Urothelium cell line (cell line): Measurements from ENCODE around the gene PAGR1.

Source experiments
- DNase-seq: peaks from one replicate; pipeline ENCODE4 v3.0.0; 2011; ENCODE audit warnings: low spot score, mixed read lengths
- FAIRE-seq: peaks from 2 replicates; lab custom pipeline; 2011; peaks lifted over from hg19 to GRCh38; lab: Jason Lieb, UNC

PAGR1 gene

DNA sequence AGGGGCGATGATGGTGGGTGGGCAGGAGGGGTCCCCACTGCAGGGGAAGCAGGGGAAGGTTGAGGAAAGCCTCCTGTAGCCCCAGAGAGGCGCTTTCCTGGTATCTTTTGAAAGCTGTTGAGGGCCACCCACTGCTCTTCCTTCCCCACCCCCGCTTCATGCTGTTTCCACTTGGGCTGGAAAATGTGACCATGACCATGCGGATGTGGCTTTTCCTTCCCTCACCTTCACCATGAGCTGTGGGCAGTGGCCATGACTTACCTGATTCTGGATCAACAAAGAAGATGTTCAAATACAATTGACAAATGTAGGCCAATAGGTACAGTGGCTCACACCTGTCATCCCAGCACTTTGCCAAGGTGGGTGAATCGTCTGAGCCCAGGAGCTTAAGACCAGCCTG is 18.1 kb downstream of the PAGR1 start:
- FAIRE-seq (no peak), DNase-seq (no peak)

DNA sequence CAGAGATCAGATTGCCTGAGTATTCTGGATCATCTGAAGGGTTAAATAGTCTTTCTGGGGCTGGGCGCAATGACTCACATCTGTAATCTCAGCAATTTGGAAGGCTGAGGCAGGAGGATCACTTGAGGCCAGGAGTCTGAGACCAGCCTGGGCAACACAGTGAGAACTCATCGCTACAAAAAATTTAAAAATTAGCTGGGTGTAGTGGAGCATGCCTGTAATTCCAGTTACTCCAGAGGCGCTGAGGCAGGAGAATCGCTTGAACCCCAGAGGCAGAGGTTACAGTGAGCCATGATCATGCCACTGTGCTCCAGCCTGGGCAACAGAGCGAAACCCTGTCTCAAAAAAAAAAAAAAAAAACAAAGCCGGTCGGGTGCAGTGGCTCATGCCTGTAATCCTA is 20.0 kb downstream of the PAGR1 start:
- FAIRE-seq (no peak), DNase-seq (no peak)

DNA sequence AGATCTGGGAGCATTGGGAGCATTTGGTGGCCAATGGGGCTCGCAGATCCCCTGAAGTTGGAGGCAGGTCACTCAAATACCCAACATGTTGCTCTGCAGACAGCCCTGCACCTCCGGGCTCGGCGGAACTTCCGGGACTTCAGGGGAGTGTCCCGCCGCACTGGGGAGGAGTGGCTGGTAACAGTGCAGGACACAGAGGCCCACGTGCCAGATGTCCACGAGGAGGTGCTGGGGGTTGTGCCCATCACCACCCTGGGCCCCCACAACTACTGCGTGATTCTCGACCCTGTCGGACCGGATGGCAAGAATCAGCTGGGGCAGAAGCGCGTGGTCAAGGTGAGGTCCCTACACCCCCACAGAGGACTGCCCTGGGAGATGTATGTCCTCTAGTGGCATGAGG is 20.7 kb downstream of the PAGR1 start:
- no peak for FAIRE-seq
- DNase-seq = no peak

- FAIRE-seq (no peak), DNase-seq (no peak)
These were observed 21.9 kb downstream of the PAGR1 start for GRCh38 chr16:29837841-29838240.

DNA sequence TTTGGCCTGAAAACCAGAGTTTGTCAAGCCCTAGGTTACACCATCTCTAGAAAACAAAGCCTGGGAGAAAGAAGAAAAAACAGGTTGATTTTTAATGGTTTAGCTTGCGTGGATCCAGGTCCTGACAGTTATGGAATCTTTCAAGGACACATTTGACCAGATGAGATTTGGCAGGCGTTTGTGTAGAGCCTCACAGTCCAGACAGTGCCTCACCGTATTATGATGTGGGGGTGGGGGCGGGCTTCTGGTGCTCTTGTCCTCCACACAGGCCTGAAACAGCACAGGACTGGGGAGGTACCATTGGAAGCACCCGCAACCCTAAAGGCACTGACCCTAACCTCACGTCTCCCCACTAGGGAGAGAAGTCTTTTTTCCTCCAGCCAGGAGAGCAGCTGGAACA is 23.9 kb downstream of the PAGR1 start:
- no peak for FAIRE-seq

DNA sequence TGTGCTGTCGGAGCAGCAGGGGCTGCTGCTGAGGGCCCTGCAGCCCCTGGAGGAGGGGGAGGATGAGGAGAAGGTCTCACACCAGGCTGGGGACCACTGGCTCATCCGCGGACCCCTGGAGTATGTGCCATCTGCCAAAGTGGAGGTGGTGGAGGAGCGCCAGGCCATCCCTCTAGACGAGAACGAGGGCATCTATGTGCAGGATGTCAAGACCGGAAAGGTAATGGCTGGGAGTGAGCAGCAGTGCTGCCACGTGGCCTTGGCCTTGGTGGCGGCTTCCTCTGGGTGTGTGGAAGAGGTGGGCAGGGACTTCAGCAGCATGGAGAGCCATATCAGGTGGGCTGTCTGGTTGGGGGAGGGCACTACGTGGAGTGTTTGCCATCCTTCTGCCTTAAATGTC is 24.3 kb downstream of the PAGR1 start:
- DNase-seq = no peak
- no peak for FAIRE-seq

More for the DNA sequence above, 23.9 kb downstream of the PAGR1 start:
- no peak for DNase-seq

DNA sequence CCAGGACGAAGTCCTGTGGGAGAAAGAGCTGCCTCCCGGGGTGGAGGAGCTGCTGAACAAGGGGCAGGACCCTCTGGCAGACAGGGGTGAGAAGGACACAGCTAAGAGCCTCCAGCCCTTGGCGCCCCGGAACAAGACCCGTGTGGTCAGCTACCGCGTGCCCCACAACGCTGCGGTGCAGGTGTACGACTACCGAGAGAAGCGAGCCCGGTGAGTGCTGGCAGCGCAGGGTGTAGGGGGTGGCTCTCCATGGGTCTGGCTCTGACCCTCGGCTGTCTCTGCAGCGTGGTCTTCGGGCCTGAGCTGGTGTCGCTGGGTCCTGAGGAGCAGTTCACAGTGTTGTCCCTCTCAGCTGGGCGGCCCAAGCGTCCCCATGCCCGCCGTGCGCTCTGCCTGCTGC is 25.7 kb downstream of the PAGR1 start:
- no peak for DNase-seq
- FAIRE-seq = no peak

DNA sequence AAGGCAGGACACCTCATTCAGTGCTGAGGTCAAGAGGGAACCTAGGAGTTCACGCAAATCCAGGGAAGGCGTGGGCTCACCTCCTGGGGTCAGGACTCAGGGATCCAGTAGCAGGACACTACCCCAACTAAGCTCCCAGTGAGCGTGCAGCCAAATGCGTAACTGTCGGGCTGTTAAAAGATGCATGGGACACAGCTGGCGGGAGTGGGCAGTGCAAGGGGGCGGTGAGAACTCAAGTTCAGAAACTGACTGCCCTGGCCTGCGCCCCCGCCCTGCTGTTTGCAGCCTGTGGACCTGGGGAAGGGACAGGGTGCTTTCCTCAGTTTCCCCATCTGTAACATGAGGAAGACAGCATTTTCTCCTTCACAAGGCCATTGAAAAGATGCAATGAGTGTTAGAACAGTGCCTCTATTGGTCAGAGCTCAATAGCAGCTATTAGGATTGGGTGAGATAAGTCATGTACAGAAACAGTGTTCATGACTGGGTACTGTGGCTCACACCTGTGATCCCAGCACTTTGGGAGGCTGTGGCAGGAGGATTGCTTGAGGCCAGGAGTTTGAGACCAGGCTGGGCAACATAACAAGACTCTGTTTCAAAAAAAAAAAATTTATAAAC is 26.9 kb downstream of the PAGR1 start:
- FAIRE-seq = no peak

GRCh38 chr16:29843931-29844330 is 28.0 kb downstream of the PAGR1 start:
- no peak for DNase-seq
- no peak for FAIRE-seq

More for the DNA sequence above, 26.9 kb downstream of the PAGR1 start:
- DNase-seq = no peak

- FAIRE-seq = no peak
- DNase-seq = no peak
These were observed 28.8 kb downstream of the PAGR1 start for GRCh38 chr16:29844575-29845331.

GRCh38 chr16:29845656-29846055 is 29.7 kb downstream of the PAGR1 start:
- DNase-seq = no peak
- no peak for FAIRE-seq

DNA sequence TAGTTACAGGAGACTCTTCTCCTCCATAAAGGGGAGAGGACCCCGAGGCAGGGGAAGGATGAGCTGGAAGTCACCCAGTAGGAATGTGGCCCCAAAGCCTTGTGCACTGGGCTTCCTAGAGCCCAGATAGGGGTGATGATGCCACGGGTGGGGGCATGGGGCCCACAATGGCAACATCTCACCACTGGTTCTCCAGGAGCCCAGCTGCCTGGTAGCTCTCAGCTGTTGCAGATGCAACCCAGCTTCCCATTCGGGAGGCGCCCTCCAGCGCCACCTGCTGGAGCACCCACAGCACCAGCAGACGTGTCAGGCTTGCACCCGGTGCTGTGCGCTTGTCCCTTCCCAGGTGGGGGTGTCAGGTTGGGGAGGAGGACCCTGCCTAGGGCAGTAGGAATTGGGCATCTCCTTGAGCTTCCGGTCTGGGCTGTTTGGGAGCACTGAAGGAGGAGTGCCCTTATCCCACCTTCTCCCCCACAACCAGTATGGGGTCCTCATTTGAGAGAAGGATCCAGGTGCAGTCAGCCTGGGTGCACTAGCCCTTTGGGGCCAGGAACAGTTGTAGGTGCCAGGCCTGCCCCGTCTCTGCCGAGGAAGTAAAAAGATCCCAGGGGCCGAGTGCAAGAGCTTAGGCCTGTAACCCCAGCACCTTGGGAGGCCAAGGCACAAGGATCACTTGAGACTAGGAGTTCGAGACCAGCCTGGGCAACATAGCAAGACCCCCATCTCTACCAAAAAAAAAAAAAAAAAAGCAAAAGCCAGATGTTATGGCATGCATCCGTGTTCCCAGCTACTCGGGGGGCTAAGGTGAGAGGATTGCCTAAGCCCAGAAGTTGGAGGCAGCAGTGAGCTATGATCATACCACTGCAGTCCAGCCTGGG is 32.7 kb downstream of the PAGR1 start:
- FAIRE-seq = no peak
- DNase-seq = peak; percentile 62

GRCh38 chr16:29849505-29849904 is 33.6 kb downstream of the PAGR1 start:
- DNase-seq (no peak), FAIRE-seq (no peak)

DNA sequence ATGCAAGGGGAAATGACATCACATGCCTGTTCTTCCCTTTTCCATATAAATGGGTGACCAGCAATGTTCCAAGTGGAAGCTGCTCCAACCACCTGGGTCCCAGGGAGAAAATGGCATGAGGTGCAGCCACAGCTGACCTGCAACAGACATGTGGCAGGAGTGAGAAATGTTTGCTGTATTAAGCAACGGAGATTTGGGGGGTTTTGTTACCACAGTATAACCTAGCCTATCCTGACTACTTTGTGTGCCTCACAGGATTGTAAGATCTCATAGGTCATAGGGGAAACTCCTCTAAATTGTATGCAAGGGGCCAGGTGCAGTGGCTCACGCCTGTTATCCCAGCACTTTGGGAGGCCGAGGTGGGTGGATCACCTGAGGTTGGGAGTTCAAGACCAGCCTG is 35.0 kb downstream of the PAGR1 start:
- no peak for FAIRE-seq
- no peak for DNase-seq

DNA sequence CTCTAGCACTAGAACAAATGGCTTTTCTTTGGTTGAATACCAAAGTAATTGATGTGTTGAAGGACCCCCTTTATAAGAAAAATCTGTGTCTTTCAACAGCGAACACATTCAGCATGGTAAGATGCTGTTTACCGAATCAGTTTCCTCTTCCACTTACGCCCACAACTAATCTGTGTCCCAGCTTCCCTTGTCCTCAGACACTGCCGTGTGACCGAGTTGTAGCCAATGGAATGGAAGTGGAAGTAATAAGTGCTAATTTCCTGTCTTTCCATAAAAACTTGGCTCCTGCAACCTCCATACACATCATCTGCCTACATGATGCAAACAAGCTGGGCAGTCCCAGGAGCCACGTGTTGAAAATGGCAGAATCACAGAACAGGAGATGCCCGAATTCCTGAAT is 36.7 kb downstream of the PAGR1 start:
- FAIRE-seq (no peak), DNase-seq (no peak)

DNA sequence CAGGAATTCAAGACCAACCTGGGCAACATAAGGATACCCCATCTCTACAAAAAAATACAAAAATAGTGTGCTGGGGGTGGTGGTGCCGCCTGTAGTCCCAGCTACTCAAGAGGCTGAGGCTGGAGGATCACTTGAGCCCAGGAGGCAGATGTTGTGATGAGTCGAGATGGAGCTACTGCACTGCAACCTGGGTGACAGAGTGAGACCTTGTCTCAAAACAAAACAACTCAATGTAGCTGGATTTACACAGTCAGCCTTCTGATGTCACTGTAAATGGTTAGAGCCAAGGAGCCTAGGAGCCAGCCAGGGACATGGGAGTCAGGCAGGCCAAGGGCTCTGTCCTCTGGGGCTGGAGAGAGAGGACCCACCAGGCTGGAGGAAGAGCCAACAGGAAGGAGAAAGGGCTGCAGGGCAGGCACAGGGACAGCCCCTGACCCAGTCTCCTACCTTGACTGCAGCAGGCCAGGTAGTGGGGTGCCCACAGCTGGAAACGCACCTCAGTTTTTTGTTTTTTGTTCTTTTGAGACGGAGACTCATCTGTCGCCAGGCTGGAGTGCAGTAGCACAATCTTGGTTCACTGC is 38.7 kb downstream of the PAGR1 start:
- DNase-seq (no peak), FAIRE-seq (no peak)

DNA sequence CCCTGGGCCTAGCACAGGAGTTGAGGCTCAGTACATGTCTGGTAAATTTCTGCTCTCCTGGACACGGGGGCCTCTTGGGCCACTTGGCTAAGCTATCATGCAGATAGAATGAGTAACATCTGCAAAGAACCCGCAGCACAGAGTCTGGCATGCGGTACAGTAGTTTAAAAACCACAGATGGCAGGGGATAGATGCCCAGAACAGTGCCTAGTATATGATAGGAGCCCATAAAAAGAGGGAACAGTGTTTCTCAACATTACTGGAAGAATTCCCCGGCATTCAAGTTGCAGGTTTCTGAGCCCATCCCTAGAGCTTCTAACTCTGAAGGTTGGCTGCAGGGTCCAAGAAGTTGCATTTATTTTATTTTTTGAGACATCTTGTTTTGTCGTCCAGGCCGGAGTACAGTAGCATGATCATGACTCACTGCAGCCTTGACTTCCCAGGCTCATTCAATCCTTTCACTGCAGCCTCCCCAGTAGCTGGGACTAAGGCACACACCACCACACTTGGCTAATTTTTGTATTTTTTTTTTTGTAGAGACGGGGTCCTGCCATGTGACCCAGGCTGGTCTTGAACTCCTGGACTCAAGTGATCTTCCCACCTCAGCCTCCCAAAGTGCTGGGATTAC is 41.3 kb downstream of the PAGR1 start:
- DNase-seq = no peak
- FAIRE-seq = no peak

- DNase-seq = no peak
- FAIRE-seq = no peak
These were observed 42.3 kb downstream of the PAGR1 start for GRCh38 chr16:29858149-29858849.

DNA sequence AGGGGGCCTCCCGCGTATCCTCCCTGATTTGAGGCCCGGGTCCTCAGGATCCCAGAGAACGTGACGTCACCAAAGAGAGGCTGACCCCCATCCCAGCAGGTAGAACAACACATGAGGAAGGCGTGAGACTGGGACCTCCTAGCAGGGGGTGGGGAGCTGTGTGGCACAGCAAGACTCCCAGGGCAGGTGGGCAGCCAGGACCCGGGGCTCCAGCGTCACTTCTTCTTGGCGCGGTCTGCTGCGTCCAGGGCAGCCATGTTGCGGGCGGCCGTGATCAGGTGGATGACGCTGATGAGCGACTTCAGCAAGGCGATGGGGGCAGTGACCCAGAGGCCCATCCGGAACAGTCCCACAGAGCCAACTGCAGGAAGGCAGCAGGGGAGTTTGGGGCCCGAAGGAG is 43.0 kb downstream of the PAGR1 start:
- FAIRE-seq = no peak
- DNase-seq = no peak

DNA sequence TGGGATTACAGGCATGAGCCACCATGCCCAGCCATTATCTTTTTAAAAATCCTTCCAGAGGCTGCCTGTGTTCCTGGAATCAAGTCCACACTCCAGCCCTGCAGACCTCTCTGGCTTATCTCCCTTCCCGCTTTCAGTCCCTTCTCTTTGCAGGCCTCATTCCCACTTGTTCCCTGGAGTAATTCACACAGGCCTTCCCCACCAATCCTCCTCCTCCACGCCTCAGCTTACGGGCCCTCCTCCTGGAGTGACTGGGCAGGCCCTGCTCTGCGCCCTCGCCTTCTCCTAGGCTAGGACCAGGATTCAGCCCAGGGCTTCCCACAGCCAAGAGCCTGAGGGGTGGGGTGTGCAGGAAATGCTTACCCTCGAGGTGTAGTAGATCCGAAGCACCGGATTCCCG is 44.3 kb downstream of the PAGR1 start:
- no peak for DNase-seq
- FAIRE-seq = no peak
